ENCODE results near the gene TTC28.
A peak's percentile ranks its signal among the peaks of the same experiment; 100 is the strongest.
"Not testable (repeated sequence)": the region's sequence is repeated elsewhere in the genome, so short reads cannot be mapped to it uniquely, and the experiment has no call there.

TTC28 gene

DNA sequence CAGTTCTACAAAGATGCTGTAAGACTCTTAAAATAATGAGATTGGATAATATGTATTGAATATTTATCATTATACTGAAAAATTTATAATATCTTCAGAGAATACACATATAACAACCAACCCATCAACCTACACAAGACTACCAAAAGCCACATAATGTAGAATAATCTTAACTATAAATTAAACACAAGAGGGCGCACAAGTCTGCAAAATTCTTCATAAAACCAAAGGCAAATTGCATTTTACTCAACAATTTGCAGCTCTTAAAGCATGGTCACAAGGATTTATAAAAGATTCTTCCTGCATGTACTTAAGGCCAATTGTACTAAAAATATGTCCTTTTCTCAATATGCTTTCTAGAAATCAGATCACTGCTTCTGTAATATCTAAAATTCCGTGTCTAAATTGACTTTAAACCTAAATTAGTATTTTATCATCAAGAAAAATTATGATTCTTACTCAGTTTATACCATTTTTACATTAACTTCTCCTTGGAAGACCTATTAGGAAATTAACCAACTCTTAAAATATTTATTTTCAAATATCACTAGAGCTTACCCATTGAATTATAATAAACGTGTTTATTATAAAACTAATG is 79.0 kb downstream of the TTC28 start:
- DNase-seq: peak; percentile 17

DNA sequence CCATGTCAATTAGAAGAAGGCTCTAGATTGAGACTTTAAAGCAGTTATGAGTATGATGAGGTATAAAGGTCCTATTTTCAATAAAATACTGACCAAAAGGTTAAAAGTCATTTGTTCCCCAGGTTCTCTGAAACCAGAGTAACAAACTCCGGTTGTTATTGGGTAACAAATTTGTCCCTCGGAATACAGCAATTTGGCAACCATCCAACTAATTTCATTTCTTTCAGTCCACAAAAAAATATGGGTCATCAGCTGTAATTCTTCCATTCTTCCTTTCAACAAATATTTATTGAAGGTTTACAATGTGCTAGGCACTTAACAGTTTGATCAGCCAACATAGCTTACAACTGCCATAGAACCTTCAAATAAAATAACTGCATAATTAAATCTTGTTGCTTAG is 79.9 kb downstream of the TTC28 start:
- no peak for DNase-seq

DNA sequence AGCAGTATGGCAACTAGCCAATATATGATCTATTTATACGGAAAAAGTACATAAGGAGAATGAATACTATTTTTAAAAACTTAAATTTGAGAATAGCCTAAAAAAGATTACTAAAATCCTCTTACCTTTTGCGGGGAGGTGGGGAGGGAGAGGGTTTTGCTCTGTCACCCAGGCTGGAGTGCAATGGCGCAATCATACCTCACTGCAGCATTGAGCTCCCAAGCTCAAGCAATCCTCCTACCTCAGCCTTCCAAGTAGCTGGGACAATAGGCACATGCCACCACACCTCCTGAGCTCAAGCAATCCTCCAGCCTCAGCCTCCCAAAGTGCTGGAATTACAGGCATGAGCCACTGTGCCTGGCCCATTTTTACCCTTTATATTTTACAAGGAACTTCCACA is 82.0 kb downstream of the TTC28 start:
- DNase-seq: no peak

DNA sequence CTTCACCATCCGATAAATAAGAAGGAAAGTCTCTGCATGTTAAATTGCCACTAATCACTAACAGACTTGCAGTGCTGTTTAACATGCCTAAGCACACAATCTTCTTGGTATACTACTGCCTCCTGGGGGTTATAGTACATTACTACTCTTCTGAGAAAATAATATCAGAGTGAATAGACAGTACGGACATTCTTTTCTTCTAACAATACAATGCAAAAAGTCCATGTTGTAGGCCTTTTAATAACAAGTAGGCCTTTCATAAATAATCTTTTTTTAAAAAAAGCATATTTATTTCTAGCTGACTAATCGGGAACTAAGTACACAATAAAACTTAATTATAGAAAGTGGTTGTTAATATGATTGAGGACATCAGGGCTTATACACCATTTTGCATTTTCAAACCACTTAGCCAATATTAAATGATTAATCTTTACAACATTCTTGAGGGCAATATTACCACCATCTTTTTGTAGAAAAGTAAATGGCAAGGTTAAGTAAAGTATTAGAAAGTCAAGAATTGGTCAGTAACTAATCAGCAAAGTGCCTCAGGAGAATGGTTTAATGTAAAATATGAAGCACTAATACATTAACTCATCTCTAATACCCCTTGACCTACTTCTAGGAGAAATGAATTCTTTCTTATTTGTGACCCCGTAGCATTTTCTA is 84.7 kb downstream of the TTC28 start:
- no peak for DNase-seq

DNA sequence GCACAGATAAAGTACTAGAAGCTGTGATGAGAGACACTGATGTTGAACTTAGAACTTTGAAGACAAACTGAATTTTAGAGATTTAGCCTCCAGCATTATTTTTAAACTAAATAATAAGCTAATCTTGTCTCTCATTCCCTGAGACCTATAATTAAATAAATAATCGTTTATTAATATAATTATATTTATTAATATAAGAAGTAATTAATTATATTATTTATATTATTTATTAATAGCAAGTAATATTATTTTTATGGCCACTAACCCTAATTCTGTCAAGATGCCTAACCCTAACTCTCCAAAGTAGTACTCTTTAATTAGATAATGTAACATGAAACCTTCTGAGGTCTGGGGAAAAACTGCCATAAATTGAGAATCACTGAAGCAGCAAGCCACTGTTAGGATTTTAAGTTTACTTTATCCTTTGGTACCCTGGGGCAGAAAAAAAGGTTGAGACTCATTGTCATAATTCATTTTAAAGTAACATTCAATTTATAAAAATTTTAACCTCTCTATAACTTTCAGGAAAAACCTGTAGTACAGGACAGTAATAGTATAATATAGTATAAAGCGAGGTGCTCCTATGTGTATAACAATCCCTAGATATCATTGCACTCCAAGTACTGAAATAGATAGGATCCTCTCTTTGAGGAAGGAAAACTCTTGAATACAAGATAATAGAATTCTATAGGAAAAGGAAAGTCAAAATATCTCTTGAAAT is 85.4 kb downstream of the TTC28 start:
- no peak for DNase-seq

DNA sequence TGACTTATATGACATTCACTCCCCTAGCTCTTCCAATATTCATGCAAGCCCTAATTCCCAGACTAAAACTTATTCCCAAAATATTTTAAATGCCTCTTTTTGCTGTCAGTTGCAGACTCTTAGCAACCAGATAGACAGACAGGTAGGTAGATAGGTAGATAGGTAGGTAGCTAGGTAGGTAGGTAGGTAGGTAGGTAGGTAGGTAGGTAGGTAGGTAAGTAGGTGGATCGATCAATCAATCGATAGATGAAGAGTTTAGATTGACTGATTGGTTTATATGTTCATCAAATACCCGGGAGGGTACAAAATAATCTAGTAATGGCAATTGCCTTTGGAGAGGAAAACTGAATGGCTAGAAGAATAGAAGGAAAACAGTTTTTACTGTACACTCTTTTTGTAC is 86.3 kb downstream of the TTC28 start:
- DNase-seq: no peak

DNA sequence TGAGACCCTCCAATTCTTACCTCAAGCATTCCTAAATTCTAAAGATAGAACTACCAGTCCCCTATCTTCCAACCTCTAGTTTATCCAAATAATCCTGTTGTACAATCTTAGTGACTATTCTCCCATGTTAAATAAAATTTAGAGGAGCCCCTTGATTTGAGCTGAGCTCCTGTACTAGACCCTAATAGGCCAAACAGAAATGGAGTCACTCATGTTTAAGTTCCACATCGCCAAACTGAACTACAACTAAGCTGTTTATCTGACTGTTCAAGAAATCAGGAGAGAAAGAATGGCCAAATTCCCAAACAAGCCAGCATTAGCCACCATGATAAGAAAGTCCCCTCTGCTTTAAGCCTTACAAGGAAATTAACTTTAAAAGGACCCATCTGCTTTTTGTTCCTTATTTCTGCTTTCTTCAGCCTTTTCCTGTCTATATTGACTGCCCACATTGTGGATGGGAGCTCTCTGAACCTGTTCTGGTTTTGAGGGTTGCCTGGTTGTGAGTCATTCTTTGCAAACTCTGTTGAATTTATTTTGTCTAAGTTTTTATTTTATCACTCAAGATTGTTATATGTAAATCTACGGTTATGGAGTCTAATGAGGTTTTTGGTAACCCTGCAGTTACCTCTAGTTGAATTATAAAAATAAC is 90.4 kb downstream of the TTC28 start:
- DNase-seq: no peak

DNA sequence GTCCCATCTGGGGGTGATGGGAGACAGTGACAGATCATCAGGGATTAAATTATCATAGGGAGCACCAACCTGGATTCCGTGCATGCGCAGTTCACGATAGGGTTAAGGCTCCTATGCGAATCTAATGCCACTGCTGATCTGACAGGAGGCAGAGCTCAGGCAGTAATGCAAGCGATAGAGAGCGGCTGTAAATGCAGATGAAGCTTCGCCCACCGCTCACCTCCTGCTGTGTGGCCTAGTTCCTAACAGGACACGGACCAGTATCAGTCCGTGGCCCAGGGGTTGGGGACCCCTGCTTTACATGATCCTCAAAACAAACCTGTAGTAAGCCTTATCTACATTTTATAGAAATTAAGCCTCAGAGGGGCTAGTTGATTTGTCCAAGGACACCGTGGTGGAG is 94.3 kb downstream of the TTC28 start:
- DNase-seq: no peak

DNA sequence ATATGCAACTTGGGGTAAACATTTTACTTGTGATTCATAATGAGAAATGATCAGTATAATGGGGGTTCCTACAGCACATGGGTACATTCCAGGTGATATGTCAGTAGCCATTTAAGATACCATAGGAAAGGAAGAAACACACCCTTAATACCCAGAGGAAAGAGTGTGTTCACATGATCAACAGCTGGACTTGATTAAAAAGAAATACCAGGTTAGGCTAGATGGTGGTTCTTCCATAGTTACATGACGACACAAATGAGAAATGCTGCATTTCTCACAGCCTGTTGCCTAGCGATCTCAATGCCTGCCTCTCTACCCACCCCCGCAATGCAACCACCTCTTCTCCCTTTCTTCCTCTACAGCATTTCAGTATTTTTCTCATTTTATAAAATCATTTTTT is 96.8 kb downstream of the TTC28 start:
- DNase-seq: no peak

DNA sequence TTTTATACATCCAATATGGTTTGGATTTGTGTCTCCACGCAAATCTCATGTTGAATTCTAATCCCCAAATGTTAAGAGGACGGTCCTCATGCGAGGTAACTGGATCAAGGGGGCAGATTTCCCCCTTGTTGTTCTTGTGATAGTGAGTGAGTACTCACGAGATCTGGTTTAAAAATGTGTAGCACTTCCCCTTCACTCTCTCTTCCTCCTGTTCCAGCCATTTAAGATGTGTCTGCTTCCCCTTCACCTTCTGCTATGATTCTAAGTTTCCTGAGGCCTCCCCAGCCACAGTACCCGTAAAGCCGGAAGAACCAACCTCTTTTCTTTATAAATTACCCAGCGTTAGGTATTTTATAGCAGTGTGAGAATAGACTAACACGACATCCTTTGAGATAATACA is 98.6 kb downstream of the TTC28 start:
- DNase-seq: no peak

DNA sequence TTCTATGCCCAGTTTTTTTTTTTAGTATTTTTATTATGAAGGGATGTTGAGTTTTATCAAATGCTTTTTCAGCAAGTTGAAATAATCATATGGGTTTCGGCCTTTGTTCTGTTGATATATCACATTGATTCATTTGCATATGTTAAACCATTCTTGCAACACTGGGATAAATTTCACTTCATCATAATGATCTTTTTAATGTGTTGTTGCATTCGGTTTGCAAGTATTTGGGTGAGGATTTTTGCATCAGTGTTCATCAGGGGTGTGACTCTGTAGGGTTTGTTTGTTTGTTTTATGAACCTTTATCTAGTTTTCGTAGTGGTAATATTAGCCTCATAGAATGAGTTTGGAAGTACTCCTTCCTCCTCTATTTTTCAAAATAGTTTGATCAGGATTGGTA is 103.5 kb downstream of the TTC28 start:
- no peak for DNase-seq

DNA sequence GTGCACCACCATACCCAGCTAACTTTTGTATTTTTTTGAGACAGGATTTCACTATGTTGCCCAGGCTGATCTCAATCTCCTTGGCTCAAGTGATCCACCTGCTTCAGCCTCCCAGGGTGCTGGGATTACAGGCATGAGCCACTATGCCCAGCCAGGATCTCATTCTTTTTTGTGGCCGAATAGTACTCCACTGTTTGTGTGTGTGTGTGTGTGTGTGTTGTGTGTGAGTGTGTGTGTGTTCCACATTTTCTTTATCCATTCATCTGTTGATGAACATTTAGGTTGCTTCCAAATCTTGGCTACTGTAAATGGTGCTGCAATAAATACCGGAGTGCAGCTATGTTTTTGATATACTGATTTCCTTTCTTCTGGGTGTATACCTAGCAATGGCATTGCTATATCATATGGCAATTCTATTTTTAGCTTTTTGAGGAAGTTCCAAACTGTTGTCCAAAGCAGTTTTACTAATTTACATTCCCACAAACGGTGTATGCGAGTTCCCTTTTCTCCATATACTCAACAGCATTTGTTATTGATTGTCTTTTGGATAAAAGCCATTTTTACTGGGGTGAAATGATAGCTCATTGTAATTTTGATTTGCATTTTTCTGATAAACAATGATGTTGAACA is 105.4 kb downstream of the TTC28 start:
- DNase-seq: no peak

DNA sequence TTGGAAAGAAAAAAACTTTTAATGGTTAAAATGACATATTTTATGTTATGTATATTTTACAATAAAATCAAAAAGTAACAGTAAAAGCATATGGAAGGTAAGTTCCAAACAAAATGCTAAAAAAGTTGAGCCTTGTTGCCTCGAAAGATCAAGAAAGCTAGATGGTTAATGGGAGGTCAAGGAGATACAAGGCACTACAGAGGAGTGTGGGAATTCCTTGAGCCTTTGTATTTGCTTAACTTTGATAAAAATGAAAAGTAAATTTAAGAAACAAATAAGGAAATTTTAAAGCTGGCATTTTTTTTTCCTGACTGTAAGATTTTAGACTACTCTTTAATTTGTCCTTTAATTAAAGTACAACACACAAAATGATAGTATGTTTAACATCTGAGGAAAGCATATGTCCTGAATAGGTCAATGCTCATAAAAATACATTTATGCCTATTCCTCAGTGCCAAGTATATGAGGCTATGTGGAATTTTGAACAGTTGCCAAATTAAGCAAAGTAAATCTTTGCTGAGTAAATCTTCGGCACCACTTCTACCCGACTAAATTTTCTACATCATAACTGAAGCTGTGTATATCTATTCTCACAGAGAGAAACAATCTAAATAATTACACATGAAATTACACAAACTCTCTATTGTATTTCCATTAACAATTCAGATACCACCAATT is 108.8 kb downstream of the TTC28 start:
- DNase-seq: no peak

DNA sequence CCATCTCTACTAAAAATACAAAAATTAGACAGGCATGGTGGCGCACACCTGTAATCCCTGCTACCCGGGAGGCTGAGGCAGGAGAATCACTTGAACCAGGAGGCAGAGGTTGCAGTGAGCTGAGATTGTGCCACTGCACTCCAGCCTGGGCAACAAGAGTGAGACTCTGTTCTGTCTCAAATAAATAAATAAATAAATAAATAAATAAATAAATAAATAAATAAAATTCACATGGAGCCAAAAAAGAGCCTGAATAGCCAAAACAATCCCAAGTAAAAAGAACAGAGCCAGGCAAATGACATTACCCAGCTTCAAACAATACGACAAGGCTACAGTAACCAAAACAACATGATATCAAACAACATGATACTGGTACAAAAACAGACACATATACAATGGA is 110.7 kb downstream of the TTC28 start:
- not testable (repeated sequence) for DNase-seq

DNA sequence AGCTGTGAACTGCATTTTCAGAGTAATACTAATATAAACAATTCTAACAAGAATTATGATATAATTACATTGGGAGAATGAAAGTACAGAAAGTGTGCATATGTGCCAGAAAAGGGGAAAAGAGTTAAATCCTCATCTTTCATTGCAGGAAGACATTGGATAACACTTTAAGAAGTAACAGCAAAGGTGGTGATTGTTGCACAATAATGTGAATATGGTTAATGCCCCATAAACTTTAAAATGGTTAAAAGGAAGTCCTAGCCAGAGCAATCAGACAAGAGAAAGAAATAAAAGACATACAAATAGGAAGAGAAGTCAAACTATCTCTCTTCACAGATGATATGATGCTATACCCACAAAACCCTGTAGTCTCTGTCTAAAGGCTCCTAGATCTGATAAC is 111.5 kb downstream of the TTC28 start:
- no peak for DNase-seq

DNA sequence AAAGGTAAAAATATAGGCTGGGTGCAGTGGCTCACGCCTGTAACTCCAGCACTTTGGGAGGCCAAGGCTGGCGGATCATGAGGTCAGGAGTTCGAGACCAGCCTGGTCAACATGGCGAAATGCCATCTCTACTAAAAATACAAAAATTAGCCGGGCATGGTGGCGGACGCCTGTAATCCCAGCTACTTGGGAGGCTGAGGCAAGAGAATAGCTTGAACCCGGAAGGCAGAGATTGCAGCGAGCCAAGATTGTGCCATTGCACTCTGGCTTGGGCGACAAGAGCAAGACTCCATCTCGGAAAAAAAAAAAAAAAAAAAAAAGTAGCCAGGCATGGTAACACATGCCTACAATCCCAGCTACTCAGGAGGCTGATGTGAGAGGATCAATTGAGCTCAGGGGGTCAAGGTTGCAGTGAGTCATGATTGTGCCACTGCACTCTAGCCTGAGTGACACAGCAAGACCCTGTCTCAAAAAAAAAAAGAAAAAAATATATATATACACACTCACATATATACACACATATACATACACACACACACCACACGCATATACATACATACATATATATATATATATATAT is 112.6 kb downstream of the TTC28 start:
- not testable (repeated sequence) for DNase-seq

DNA sequence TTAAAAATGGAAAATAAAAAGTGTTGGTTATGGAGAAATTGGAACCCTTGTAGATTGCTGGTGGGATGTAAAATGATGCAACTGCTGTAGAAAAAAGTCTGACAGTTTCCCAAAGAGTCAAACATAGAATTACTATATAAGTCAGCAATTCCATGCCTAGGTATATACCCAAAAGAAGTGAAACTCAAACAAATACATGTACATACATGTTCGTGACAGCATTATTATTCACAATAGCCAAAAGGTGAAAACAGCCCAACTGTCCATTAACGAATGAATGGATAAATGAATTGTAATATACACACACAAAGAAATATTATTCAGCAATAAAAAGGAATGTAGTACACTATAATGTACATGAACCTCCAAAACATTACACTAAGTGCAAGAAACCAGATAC is 116.0 kb downstream of the TTC28 start:
- DNase-seq: no peak

DNA sequence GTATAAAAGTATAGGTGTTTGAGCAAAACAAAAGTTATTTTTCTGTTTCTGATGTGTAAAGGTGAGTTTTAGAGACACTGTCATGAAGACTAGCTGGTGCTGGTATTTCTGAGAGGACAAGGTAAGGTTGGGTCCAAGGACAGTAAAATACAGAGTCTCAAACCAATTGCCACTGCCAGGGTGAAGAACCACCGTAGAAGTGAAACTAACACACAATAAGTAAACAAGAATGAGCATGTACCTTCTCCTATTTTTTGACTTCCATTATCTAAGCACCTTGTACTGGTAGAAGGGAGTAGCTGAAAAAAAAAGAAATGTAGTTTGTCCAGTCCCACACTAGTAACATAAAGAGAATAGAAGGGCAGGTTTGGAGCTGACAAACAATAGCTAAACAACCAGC is 117.3 kb downstream of the TTC28 start:
- DNase-seq: no peak

DNA sequence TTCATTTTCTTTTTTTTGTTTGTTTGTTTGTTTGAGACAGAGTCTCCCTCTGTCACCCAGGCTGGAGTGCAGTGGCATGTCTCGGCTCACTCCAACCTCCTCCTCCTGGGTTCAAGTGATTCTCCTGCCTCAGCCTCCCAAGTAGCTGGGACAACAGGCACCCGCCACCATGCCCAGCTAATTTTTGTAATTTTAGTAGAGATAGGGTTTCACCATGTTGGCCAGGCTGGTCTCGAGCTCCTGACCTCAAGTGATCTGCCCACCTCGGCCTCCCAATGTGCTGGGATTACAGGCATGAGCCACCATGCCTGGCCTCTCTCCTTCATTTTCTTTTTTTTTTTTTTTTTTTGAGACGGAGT is 118.9 kb downstream of the TTC28 start:
- not testable (repeated sequence) for DNase-seq

DNA sequence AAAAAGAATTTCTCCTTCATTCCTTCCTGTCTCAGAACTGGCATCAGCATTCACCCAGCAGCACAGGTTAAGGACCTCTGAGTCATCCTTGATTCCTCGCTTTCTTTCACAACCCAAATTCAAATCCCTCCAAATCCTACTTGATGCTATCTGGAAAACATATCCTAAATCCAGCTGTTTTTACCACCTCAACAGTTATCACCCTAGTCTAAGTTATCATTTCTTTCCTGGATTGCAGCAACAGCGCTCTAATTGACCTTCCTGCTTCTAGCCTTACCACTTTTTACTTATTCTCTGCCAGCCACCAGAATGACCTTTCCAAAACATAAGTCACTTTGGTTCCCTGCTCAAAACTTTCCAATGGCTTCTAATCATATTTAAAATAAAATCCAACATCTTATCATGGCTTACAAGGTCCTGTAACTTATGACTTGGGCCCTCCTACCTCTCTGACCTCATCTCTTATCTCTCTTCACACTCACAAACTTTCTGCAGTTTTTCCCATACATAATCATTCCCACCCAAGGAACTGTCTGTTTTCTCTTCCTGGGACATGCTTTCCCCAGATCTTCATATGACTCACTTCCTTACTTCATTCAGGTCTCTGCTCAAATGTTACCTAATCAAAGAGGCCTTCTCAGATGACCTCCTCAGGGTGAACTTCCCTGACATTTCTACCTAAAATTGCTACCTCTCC is 119.4 kb downstream of the TTC28 start:
- no peak for DNase-seq

DNA sequence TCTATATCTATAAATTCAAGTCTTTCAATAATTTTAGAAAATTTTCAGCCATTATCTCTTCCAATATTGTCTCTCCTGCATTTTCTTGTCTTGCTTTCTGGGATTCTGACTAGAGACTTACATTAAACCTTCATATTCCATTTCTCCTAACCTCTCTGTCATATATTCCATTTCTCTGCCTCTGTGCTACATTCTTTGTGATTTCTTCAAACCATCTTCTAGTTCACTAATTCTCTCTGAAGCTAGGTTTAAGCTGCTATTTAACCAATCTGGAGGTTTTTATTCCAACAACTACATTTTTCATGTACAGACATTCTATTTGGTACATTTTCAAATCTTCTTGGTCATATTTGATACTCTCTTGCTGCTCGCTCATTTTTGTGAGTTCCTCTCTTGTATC is 122.5 kb downstream of the TTC28 start:
- no peak for DNase-seq

All from stimulated activated CD4-positive, alpha-beta T cell treated with anti-CD3 and anti-CD28 coated beads, Interleukin-4, amount 100 ng/mL, for 24 hours (primary cell).